H1 (cell line): ENCODE data around the gene SEMA3E. TPM values are rescaled to one million over a fixed set of nuclear protein-coding genes. Genes with fewer than 3 reads are reported as not detected.

Source experiments
- ATF2 ChIP-seq: IDR thresholded peaks from 2 replicates; pipeline ENCODE4 v1.6.1; 2012; ENCODE audit warnings: low read length, inconsistent platforms
- CEBPB ChIP-seq: IDR thresholded peaks from 2 replicates; pipeline ENCODE4 v1.6.1; 2012; ENCODE audit warnings: low read depth, low read length
- CREB1 ChIP-seq: IDR thresholded peaks from 2 replicates; pipeline ENCODE4 v1.6.1; 2012; ENCODE audit warnings: inconsistent platforms
- CTCF ChIP-seq, 3 experiments: IDR thresholded peaks; 1 replicate in 2 of 3; 2 replicates in 1 of 3; pipeline versions ENCODE4 v1.5.1 to v1.6.1; 2011; ENCODE audit warnings: low read length in 3 of 3, mild to moderate bottlenecking in 3 of 3, inconsistent platforms in 2 of 3, low read depth in 1 of 3, moderate library complexity in 1 of 3; ENCODE audit not compliant: insufficient read depth in 1 of 3; ENCODE audit errors: control extremely low read depth in 1 of 3
- EGR1 ChIP-seq: IDR thresholded peaks from 2 replicates; pipeline ENCODE4 v1.6.1; 2011; ENCODE audit warnings: low read depth, low read length, borderline replicate concordance
- EP300 ChIP-seq, 2 experiments: IDR thresholded peaks; 1 replicate in 1 of 2; 2 replicates in 1 of 2; pipeline ENCODE4 v1.6.1; 2011 to 2012; ENCODE audit warnings: low read depth in 2 of 2, low read length in 2 of 2, mild to moderate bottlenecking in 2 of 2, borderline replicate concordance in 1 of 2, inconsistent platforms in 1 of 2, moderate library complexity in 1 of 2
- GTF2F1 ChIP-seq: IDR thresholded peaks from 2 replicates; pipeline ENCODE4 v1.6.1; 2012; ENCODE audit warnings: low read depth, low read length, improper control_type of control experiment, borderline replicate concordance
- MAFK ChIP-seq: IDR thresholded peaks from 2 replicates; pipeline ENCODE4 v1.6.1; 2012; ENCODE audit warnings: low read depth, mild to moderate bottlenecking, improper control_type of control experiment, low read length
- NANOG ChIP-seq: IDR thresholded peaks from 2 replicates; pipeline ENCODE4 v1.6.1; 2011; ENCODE audit warnings: low read length, low read depth, mild to moderate bottlenecking, inconsistent platforms; ENCODE audit not compliant: insufficient read depth, poor library complexity, severe bottlenecking
- NRF1 ChIP-seq: IDR thresholded peaks from 2 replicates; pipeline ENCODE4 v1.6.1; 2011; ENCODE audit warnings: mild to moderate bottlenecking, low read depth, low read length, improper control_type of control experiment
- PHF8 ChIP-seq: fragments of 200-600 bp; sonication (generic); conservative IDR thresholded peaks from 2 replicates; pipeline ENCODE4 v1.7.1; 2012; ENCODE audit warnings: low read depth, mild to moderate bottlenecking, inconsistent platforms, low read length, moderate library complexity
- POU5F1 ChIP-seq: IDR thresholded peaks from 2 replicates; pipeline ENCODE4 v1.6.1; 2011; ENCODE audit warnings: low read depth, mild to moderate bottlenecking, low read length, moderate library complexity
- RBBP5 ChIP-seq: IDR thresholded peaks from 2 replicates; pipeline ENCODE4 v1.7.1; 2012; ENCODE audit warnings: low read depth, mild to moderate bottlenecking, inconsistent platforms, low read length, moderate library complexity, borderline replicate concordance
- SIN3A ChIP-seq, 2 experiments: IDR thresholded peaks in 1 of 2; conservative IDR thresholded peaks in 1 of 2; 2 replicates each; pipeline ENCODE4 v1.6.1; 2011 to 2012; ENCODE audit warnings: low read length in 2 of 2, improper control_type of control experiment in 1 of 2, low read depth in 1 of 2, mild to moderate bottlenecking in 1 of 2
- SP1 ChIP-seq: IDR thresholded peaks from 2 replicates; pipeline ENCODE4 v1.6.1; 2011; ENCODE audit warnings: low read depth, low read length
- SRF ChIP-seq: IDR thresholded peaks from 2 replicates; pipeline ENCODE4 v1.6.1; 2011; ENCODE audit warnings: mild to moderate bottlenecking, low read depth, low read length, moderate library complexity
- TBP ChIP-seq: IDR thresholded peaks from 2 replicates; pipeline ENCODE4 v1.6.1; 2011; ENCODE audit warnings: low read depth, low read length, improper control_type of control experiment
- TCF12 ChIP-seq: IDR thresholded peaks from 2 replicates; pipeline ENCODE4 v1.6.1; 2011; ENCODE audit warnings: low read depth, mild to moderate bottlenecking, low read length
- YY1 ChIP-seq: IDR thresholded peaks from 2 replicates; pipeline ENCODE4 v1.6.1; 2011; ENCODE audit warnings: low read depth, mild to moderate bottlenecking, low read length
- polyA plus RNA-seq, 7 experiments: library from polyadenylated mRNA; depleted of rRNA in 3 of 7; stranded (reverse) in 5 of 7; unstranded in 2 of 7; fragments of >200 nt in 5 of 7; fragments of 200-250 nt in 2 of 7; gene quantifications; 1 replicate in 5 of 7; 2 replicates in 1 of 7; 4 replicates in 1 of 7; pipeline versions ENCODE4 v1.2.1 to v1.2.3, GENCODE V29; 2011 to 2013; ENCODE audit warnings: missing spikeins in 2 of 7, mixed read lengths in 2 of 7
- total RNA-seq: library from RNA; stranded (reverse); fragmentation: NEBNext Ultra II Directional; extraction: Animal tissue kit (Norgen Biotek cat#: 25700); gene quantifications from 2 replicates; pipeline ENCODE4 v1.2.1, GENCODE V29; 2021

SEMA3E gene
- total and polyA plus RNA-seq, 2 of the 8 experiments (the other 6 are each of a cell fraction or from before 2014, with no cell fraction given), result 0.93 to 0.94 TPM

GRCh38 chr7:83695128-83695960 lies 46.4 kb upstream of the SEMA3E start (continued):
- peak; percentile 68; the same call in 1 of the 2 replicates for TF ChIP-seq ATF2
- no peak for TF ChIP-seq CEBPB
- no peak for TF ChIP-seq RBBP5
- no peak for TF ChIP-seq SRF
- no peak for TF ChIP-seq NRF1
- TF ChIP-seq YY1, result no peak
- TF ChIP-seq EP300 (IDR thresholded peaks at IDR 0.05; ENCODE audit: borderline replicate concordance in 1 of 2, low read depth in 2 of 2, low read length in 2 of 2), result peak in 1 of 2 experiments; percentile 69; a peak in 1 of 3 replicates
- TF ChIP-seq TBP, result no peak
- TF ChIP-seq TCF12, result no peak; the same call in 1 of the 2 replicates
- TF ChIP-seq SIN3A (conservative IDR thresholded peaks at IDR 0.05 in 1 of 2, IDR thresholded peaks at IDR 0.05 in 1 of 2; ENCODE audit: low read depth in 1 of 2, low read length in 2 of 2), result no peak
- no peak for TF ChIP-seq EGR1
- no peak for TF ChIP-seq GTF2F1
- no peak for TF ChIP-seq CREB1
- no peak for TF ChIP-seq CTCF (IDR thresholded peaks at IDR 0.05; ENCODE audit: control extremely low read depth in 1 of 3, insufficient read depth in 1 of 3, low read depth in 1 of 3, low read length in 3 of 3)
- TF ChIP-seq NANOG, result peak; percentile 84
- TF ChIP-seq PHF8, result no peak
- peak; percentile 43; the same call in 1 of the 2 replicates for TF ChIP-seq SP1
- no peak for TF ChIP-seq MAFK
- TF ChIP-seq POU5F1, result peak; percentile 76
